Stimulated activated CD8-positive, alpha-beta memory T cell treated with anti-CD3 and anti-CD28 coated beads, Interleukin-7, amount 100 ng/mL, for 1 hour (primary cell): ENCODE data around the gene NAP1L4.

Experiments used
- DNase-seq, 2 donors: peaks; one replicate each; pipeline ENCODE4 v3.0.0-alpha.2; 2020; ENCODE audit warnings: low read depth in 2 of 2

NAP1L4 gene

DNA sequence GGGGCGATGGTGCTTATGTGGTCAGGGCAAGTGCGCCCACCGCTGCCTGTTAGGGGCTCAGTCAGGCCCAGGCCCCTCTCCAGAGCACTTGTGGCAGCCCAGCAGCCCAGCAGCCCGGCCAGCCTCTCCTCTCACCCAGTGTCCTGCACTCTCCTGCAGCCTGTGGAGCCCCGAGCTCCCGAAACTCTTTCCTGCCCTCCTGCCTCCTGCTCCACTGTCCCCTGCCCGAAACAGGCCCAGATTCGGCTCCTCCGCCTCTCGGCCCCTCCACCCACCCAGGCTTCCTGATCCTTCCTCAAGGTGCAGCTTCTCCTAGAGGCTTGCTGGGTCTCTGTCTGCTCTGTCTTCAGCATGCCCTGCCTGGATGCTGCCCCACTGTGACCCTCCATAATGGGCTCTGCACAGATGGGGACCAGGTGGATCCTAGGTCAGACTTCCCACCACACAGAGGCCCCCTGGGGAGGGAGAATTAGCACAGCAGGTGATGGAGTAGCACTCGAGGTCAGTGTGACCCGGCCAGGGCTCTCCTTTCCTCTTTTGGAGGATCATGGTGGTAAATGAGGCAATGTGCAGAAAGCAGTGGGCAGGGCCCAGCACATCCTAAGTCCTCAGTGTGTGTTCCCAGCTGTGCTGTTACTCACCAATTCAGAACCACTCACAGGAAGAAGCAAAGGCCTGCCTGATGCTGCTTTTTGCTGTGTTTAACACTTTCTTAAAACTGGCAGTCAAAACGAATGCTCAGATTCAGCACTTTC is 18.6 kb upstream of the NAP1L4 start:
- DNase-seq = no peak

GRCh38 chr11:3010004-3010403 is 17.9 kb upstream of the NAP1L4 start:
- DNase-seq = no peak

DNA sequence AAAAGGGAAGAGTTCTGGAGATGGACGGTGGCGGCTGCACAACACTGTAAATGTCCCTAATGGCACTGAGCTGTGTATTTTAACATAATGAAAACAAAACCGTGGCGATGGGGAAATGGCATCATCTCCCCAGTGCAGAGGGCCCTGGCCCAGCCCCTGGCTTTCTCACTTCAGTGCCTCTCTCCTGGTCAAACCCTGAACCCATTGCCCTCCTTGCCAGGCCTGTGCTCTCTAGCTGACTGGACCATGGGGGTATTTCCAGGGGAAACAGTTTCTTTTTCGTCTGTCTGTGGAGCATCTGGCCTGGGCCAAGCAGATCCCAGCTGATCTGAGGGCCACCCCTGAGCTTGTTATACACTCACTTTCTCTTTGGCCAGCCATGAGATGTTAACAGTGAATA is 17.4 kb upstream of the NAP1L4 start:
- DNase-seq = no peak

- no peak for DNase-seq
These were observed 16.7 kb upstream of the NAP1L4 start for GRCh38 chr11:3008746-3009336.

GRCh38 chr11:3007404-3008010 is 15.4 kb upstream of the NAP1L4 start:
- DNase-seq = no peak

GRCh38 chr11:3006505-3007260 is 14.6 kb upstream of the NAP1L4 start:
- DNase-seq = peak in 1 of 2 donors; percentile 36

DNA sequence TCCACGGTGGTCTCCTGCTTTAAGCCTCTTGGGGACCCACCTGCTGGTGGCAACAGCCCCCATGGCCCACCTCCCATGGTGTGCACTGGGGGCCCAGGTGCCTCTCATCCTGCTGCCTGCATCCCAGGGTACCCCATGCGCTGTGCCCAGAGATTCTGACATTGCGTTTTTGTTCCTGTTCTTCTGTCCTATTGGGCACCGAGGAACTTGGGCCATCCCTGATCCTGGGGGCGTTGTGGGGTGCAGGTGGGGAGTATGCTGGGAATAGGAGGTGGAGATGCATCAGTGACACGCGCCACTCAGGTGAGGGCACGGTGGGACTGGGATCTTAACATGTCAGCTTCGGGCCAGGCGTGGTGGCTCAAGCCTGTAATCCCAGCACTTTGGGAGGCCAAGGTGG is 12.4 kb upstream of the NAP1L4 start:
- DNase-seq = no peak

DNA sequence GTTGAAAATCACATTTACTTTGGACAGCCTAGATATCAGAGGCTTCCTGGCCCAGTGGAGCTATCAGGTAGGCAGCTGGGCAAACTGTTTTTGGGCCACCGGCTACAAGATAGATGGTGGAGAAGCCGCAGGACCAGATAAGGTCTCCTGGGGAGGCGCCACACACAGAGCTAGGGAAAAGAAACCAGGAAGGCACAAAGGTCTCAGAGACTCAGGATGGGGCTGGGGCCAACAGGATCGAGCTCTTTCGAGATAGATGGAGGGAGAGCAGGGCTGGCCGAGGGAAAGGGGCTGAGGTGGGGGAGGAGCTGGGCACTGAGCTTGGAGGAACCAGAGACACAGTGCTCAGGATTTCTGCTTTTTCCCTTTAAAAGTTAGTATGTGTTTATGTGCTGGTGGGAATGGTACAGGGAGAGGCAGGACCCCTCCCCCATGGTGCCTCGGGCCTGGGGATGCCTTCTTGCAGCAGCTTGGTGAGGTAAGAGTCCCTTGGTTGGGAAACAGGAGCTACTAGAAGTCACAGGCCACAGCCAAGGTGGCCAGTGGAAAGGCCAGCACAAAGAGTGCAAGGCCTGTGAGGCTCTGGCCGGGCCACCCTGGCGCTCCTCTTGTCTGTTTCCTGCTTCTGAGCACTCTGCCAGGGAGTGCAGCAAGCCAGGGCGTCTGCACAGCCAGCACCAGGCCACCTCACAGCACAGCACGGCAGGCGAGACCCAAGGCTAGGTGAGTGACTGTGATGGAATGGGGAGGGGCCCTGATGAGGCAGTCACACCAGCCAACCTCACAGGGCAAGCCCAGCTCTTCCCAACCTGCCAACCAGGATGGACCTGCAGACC is 11.5 kb upstream of the NAP1L4 start:
- DNase-seq = no peak

GRCh38 chr11:3002871-3003270 is 10.7 kb upstream of the NAP1L4 start:
- DNase-seq = no peak

DNA sequence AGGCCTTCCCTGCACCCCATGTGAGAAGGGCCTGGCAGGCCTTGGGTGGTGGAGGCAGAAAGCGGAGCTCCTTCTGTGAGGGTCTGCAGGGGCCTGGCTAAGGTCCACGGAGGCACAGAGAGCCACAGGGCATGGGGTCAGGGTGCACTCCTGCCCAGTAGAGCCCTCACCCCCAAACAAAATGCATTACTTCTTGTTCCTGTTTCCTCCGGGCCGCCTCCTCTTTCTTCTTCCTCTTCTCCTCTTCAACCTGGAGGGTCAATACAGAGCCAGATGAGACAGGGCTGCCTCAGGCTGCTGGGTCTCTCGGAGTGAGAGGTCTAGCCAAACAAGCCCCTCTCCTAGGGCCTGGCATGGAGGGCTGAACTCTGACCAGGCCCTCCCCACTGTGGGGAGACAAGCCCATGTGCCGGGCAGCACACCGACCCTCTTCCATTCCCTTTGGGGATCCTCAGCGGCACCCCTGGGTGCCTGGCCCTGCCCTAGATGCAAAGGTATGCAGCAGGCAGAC is 10.3 kb upstream of the NAP1L4 start:
- DNase-seq = no peak

DNA sequence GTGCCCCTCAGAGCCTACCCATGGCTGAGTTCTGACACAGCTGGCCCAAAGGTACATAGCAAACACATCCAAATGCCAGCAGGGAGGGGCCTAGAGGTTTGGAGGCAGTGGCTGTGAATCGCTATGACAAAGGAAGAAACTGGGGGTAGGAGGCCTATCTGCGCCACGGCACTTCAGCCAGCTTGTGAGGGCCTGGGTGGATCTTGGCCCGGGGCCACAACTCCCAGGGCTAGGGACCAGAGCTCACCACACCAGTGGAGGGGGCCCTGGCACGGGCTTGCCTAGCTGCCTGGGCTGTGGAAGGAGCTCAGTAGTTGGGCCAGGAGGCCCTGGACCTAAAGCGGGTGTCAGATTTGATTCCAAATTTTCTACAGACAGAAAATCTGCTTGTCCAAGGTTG is 9.4 kb upstream of the NAP1L4 start:
- no peak for DNase-seq

DNA sequence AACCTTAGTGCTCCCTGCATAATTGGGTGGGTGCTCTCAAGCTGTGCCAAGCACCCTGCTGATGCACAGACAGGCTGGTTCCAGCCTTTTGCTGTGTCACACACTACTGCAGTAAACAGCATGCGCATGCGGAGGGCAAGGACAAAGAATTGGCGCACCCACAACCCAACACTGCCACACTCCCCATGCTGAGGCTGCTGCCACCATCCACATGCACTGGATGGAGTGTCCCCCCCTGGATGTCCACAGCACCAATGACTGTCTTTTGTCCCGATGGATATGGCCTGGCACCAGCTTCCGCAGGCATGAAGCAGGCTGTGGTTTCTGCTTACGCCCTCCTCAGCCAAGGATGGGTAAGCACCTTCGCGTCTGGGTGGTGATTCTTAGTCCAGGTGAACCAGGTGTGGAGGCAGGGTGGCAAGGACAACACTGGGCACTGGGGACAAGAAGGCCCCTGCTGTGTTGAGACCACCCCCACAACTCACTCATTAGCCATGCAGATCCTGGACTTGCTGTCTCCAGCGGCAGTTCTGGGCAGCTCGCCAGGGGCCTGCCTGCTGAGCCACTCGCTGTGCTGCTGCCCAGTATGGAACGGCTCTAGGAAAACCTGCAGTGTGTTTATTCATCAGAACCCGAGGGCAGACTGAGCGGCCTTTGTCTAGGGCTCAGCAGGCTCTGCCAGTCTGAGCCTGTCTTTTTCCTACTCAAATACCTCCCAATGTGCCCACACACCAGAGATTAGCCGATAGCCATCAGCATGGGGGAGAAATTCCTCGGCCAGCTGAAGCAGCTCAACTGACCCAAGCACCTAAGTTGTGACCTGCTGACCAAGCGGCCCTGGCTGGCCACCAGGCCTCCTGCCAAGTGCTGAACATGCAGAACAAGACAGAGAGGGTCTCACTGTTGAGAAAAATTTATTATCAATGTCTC is 8.2 kb upstream of the NAP1L4 start:
- no peak for DNase-seq

DNA sequence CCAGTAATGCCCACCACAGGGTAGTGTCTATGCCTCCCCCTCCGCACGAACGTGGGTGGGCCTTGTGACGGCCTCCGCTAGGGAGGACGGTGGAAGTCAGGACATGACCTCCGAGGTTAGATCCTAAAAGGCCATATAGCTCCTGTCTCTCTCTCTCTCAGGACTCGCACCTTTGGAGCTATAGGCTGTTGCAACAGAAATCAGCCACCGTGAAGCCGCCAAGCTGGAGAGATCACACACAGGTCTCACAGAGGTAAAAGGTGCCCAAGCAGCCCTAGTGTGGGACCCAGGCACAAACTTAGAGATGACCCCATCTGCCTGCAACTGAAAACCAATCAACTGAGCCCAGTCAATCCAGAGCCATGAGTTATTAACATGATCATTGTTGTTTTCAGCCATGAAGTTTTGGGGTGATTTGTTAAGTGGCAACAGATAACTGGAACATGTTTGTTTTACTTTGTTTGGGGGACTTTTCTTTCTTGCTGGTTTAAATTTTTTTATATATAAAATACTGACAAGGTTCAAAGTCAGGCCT is 7.4 kb upstream of the NAP1L4 start:
- DNase-seq = no peak

DNA sequence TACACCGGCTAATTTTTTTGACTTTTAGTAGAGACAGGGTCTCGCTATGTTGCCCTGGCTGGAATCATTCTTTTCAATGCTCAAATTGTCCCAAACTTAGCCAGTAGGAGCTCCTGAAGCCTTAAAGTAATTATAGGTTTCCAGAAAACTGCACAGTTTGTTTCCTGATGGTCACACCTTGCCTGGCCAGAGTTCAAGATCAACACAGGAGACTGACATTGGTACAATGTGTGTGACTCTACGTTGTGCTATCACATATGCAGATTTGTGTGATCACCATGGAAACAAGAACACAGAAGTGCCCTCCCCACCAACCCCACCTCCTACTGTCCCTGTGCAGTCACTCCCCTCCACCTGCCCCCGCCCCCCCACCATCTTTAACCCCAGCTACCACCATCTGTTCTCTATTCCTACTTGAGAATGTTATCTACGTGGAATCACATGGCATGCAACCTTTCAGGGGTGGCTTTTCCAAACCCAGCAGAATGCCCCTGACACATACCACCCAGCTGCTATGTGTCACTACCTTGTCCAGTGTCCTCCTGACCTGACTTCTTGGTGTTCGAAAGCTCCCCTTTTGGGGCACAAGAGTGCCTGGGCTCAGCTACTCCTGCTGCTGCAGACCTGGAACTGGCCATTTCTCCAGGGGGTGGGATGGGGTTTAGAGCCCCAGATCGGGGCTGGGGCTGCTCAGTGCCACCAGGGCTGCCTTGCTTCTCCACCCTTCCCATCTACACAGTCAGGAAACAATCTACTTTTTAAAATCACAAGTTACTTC is 6.1 kb upstream of the NAP1L4 start:
- no peak for DNase-seq

DNA sequence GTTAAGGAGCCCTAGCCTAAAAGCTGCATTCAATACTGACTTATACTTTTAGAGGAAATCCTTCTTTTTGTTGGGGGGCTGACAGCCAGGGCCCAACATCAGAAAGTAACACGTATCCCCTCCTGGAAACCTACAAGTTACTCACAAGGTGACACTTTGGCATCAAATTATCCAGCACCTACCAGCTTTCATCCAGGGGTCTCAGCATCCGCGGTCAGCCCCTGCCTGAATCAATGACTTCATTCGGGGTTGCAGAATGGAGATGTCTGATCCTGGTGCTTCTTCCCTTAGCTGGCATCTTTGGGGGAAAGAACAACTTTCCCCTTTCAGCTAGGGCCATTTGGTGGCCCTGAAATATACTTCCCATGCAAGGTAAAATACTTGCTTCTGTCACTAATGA is 5.3 kb upstream of the NAP1L4 start:
- DNase-seq = no peak

GRCh38 chr11:2996976-2997375 is 4.8 kb upstream of the NAP1L4 start:
- DNase-seq = no peak

- no peak for DNase-seq
These were observed 3.9 kb upstream of the NAP1L4 start for GRCh38 chr11:2995893-2996554.

GRCh38 chr11:2995031-2995561 is 3.0 kb upstream of the NAP1L4 start:
- no peak for DNase-seq
